ENCODE results near the gene STRN3.

STRN3 gene

DNA sequence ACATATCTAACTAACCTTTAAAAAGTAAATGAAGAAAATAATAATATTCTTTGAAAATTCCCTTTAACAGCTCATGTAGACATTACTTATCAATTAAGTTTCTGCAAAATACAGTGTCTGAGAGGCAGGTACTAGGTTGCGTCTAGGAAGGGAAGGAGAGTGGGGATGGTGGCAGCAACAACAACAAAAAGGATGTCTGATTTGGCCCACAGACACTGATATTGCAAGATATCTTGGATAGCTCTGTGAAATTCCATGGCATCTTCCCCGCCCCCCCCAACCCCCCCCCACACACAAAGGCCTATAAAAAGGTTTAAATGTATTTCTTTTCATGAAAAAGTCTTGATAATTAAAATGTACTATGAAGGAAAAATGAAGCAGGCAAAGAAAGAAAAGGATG is 42.3 kb downstream of the STRN3 start:
- no peak for DNase-seq (ENCODE audit: low spot score)
- in situ Hi-C loops (cut with MboI; ENCODE audit: low sequenced_read_pairs, unreplicated experiment), result loop anchor here (10.0 kb wide), 1 partner anchor 371 kb away; no protein-coding TSS in a partner anchor
- TF ChIP-seq, protein P1, sequence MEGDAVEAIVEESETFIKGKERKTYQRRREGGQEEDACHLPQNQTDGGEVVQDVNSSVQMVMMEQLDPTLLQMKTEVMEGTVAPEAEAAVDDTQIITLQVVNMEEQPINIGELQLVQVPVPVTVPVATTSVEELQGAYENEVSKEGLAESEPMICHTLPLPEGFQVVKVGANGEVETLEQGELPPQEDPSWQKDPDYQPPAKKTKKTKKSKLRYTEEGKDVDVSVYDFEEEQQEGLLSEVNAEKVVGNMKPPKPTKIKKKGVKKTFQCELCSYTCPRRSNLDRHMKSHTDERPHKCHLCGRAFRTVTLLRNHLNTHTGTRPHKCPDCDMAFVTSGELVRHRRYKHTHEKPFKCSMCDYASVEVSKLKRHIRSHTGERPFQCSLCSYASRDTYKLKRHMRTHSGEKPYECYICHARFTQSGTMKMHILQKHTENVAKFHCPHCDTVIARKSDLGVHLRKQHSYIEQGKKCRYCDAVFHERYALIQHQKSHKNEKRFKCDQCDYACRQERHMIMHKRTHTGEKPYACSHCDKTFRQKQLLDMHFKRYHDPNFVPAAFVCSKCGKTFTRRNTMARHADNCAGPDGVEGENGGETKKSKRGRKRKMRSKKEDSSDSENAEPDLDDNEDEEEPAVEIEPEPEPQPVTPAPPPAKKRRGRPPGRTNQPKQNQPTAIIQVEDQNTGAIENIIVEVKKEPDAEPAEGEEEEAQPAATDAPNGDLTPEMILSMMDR (IDR thresholded peaks at IDR 0.05; ENCODE audit: borderline replicate concordance, control extremely low read depth, extremely low read depth, insufficient read depth, missing control alignments), result no peak

DNA sequence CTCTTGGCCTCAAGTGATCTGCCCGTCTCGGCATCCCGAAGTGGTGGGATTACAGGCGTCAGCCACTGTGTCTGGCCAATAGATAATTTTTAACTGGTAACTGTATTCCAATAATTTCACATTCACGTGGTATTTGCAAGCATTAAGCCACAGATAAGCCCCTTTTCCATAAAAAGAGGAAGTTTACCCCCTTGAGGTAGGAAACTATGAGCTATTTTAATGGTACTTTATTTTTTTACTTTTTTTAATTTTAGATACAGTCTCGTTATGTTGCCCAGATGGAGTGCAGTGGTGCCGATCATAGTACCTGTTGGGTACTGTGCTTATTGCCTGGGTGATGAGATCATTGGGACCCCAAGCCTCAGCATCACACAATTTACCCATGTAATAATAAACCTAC is 43.6 kb downstream of the STRN3 start:
- in situ Hi-C loops (cut with MboI; ENCODE audit: low sequenced_read_pairs, unreplicated experiment), result loop anchor here (10.0 kb wide), 1 partner anchor 372 kb away; no protein-coding TSS in a partner anchor
- TF ChIP-seq, protein P1 (IDR thresholded peaks at IDR 0.05; ENCODE audit: borderline replicate concordance, control extremely low read depth, extremely low read depth, insufficient read depth, missing control alignments), result no peak
- DNase-seq (ENCODE audit: low spot score), result no peak

DNA sequence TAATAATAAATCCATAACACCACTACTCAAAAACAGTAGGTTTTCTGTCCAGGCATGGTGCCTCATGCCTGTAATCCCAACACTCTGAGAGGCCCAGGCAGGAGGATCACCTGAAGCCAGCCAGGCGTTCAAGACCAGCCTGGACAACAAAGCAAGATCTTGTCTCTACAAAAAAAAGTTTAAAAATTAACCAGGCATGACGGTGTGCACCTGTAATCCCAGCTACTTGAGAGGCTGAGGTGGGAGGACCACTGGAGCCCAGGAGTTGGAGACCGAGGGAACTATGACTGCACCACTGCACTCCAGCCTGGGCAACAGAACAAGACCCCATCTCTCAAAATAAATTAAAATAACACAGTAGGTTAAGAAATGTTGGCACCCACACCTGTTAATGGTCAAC is 45.2 kb downstream of the STRN3 start:
- DNase-seq (ENCODE audit: low spot score), result no peak
- in situ Hi-C loops (cut with MboI; ENCODE audit: low sequenced_read_pairs, unreplicated experiment), result loop anchor here (10.0 kb wide), 1 partner anchor 374 kb away; no protein-coding TSS in a partner anchor
- TF ChIP-seq, protein P1 (IDR thresholded peaks at IDR 0.05; ENCODE audit: borderline replicate concordance, control extremely low read depth, extremely low read depth, insufficient read depth, missing control alignments), result no peak

DNA sequence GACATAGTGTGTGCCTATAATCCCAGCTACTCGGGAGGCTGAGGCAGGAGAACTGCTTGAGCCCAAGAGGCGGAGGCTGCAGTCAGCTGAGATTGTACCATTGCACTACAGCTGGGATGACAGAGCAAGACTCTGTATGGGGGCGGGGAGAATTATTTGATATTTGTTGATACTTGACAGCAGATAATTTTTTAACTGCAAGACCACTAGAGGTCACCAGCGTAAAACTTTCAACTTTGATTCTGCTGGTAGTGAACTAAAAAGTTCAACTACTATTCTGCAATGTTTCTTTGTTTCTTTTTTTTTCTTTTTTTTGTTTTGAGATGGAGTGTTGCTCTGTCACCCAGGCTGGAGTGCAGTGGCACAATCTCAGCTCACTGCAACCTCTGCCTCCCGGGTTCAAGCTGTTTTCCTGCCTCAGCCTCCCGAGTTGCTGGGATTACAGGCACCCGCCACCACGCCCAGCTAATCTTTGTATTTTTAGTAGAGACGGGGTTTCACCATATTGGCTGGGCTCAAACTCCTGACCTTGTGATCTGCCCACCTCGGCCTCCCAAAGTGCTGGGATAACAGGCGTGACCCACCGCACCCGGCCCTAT is 46.0 kb downstream of the STRN3 start:
- TF ChIP-seq, protein P1 (IDR thresholded peaks at IDR 0.05; ENCODE audit: borderline replicate concordance, control extremely low read depth, extremely low read depth, insufficient read depth, missing control alignments), result peak; percentile 51
- peak; percentile 65 for DNase-seq (ENCODE audit: low spot score)
- in situ Hi-C loops (cut with MboI; ENCODE audit: low sequenced_read_pairs, unreplicated experiment), result loop anchor here (10.0 kb wide), 1 partner anchor 375 kb away; no protein-coding TSS in a partner anchor

DNA sequence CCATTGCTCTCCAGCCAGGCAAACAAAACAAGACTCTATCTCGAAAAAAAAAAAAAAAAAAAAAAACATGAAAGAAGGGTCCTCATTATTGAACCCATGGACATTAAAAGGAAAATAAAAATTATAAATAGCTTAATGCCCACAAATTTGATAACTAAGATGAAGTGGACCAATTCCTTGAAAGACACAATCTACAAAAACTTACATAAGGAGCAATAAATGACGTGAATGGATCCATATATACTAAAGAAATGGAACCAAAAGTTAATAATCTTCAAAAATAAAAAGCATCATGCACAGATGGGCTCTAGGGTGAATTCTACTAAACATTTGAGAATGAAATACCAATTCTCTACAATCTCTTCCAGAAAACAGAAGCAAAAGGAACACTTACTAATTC is 48.4 kb downstream of the STRN3 start:
- in situ Hi-C loops (cut with MboI; ENCODE audit: low sequenced_read_pairs, unreplicated experiment), result no loop called here
- no peak for DNase-seq (ENCODE audit: low spot score)
- TF ChIP-seq, protein P1 (IDR thresholded peaks at IDR 0.05; ENCODE audit: borderline replicate concordance, control extremely low read depth, extremely low read depth, insufficient read depth, missing control alignments), result no peak

DNA sequence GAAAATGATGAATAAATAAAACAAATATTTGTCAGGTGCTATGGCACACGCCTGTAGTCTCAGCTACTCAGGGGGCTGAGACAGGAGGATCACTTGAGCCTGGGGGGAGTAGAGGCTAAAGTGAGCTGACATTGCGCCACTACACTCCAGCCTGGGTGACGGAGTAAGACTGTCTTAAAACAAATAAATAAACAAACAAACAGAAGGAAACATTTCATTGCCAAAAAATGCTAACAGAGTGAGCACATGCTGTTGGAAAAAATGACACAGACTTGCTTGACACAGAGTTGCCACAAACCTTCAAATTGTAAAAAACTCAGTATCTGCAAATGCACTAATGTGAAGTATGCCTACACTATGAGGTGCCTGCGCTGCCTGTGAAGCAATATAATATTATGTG is 51.6 kb downstream of the STRN3 start:
- DNase-seq (ENCODE audit: low spot score), result no peak
- in situ Hi-C loops (cut with MboI; ENCODE audit: low sequenced_read_pairs, unreplicated experiment), result no loop called here
- TF ChIP-seq, protein P1 (IDR thresholded peaks at IDR 0.05; ENCODE audit: borderline replicate concordance, control extremely low read depth, extremely low read depth, insufficient read depth, missing control alignments), result no peak
